HG02610 (cell line): ENCODE results near the gene EP400.

Experiments
- ATAC-seq: cut with Tn5 transposase; IDR thresholded peaks from one replicate; pipeline ENCODE4 v1.9.1; 2021; ENCODE audit warnings: mild to moderate bottlenecking, moderate library complexity; ENCODE audit not compliant: unreplicated experiment

Gene EP400

DNA sequence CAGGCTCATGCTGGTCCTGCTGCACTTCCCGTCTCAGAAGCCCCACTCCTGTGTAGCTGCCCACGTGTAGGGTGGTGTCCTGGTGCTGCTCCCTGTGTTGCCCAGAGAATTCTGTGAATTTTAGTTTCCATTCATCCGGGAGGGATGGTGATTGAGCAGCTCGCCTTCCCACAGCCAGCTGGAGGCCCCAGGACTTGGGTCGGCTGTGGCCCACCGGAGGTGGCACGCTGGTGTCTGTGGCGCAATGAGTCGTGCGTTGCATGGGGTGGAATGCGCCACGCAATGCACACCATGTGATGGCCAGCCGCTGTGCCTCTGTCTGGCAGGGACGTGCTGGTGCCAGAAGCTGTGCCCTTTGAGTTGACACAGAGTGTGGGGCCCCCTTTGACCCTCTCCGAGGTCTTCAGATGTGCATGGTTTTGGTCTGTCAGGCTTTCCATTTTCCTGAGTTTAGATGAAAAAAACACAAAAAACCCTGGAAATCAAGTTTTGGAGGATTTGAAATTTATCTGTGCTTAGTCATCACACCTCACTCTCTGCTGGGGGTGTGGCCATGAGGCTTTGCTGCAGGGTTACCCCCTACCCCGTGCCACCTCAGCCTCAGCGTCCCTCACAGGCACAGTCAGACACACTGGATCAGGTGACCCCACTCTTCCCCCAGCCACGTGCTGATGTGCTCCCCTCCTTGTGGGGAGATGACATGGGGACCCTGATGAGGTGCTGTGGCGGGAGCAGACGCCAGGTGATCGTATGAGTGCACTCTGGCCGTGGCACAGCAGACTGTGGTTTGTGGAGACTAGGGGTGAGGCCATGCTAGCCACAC lies 64.6 kb downstream of the EP400 start:
- ATAC-seq = no peak

DNA sequence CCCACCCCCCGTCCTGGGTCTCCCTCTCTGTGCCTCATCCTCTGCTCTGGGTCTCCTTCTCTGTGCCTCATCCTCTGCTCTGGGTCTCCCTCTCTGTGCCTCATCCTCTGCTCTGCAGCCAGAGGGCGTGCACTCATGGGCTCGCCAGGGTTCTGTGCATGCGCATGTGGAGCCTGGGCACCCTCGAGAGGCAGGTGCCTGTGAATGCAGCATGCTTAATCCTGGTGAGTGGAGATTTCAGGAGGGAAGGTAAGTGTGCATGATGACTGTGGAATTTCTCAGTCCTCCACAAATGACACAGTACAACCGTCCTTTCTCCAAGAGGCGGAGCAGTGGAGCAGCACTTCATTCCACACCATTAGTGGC lies 65.2 kb downstream of the EP400 start:
- ATAC-seq = no peak

DNA sequence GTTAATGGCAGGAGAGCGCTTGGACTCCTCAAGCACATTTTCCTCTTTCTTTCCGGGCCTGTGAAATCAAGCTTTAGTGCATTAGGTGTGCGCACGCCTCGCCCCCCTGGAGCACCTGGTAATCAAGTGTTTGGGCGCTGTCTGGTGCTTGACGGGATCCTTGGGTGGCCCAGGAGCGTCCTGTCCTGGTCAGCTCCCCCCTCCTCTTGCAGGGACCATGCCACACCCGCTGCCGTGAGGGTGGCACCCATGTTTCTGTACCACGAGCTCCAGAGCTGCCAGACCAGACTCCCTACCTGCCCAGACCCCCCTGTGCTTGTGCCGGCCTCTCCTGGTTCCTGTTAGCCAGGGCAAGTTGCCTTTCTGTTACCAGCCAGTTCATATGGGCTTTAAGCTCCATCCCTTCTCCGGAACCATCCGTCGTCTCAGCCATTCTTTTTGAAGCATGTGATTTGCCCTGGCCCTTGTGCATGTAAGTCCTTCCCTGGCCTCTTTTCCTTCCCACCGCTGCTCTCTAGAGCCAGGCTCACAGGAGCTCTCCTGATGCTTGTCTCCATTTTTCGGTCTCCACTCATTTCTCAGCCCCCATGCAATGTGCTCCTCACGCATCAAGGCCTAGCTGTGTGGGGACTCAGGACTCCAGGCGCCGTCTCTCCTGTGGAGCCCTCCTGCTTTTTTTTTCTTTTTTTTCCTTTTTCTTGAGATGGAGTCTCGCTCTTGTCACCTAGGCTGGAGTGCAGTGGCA lies 66.1 kb downstream of the EP400 start:
- no peak for ATAC-seq

DNA sequence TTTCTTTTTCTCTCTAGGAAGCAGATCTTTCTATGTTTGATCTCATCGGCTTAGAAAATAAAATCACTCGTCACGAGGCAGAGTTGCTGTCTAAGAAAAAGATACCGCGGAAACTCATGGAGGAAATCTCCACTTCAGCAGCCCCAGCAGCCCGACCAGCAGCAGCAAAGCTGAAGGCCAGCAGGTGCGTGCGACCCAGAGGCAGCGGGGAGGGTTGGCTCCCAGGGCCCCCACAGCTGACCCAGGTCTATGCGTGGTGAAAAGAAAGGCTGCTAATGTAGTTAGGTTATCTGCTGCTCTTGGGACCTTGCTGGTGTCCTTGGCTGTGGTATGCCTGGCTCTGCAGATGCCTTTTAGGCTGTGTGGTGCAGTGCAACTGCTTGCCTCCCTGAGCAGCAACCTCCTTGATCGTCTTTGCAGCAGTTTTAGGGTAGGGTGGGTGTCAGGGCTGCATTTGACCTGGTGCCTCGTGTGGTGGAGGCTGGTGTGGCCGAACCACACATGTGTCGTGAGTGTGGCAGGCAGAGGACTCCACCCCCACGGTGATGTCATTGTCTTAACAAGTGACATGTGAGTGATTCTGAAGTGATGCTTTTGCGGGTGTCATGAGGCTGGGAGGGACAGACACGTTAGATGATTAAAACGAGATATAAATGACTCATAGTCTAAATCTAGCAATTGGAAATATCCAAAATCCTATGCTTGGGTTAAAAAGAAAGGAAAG lies 68.6 kb downstream of the EP400 start:
- ATAC-seq = no peak

DNA sequence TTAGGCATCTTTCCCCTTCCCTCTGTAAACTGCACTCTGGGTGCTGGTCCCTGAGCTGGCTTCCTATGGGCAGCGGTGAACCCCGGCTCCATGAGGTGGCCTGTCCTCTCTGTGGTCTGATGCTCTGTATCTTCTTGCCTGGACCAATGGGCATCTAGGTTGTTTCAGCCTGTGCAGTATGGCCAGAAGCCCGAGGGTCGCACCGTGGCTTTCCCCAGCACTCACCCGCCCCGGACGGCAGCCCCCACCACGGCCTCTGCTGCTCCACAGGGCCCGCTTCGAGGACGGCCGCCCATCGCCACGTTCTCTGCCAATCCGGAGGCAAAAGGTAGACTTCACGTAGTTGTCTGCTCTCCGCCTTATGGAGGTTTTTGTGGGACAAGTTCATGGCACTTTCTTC lies 70.1 kb downstream of the EP400 start:
- no peak for ATAC-seq

DNA sequence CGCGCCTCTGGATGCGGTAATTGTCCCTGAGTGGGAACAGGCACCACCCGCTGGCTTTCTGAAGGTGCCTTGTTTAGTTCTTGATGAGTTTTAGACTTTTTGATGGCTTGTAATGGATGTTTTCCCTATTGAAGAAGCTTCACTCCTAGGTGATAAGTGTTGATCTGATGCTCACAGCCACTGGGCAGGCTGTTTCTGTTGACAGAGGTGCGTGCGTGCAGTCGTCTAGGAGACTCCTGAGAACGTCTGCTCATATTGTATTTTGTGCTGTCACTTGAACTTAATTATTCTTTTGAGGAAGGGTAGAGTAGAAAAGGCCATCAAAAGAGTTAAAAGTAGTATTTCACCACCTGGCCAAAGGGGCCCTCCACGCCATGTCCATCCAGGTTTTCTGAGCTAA lies 70.5 kb downstream of the EP400 start:
- ATAC-seq = no peak

DNA sequence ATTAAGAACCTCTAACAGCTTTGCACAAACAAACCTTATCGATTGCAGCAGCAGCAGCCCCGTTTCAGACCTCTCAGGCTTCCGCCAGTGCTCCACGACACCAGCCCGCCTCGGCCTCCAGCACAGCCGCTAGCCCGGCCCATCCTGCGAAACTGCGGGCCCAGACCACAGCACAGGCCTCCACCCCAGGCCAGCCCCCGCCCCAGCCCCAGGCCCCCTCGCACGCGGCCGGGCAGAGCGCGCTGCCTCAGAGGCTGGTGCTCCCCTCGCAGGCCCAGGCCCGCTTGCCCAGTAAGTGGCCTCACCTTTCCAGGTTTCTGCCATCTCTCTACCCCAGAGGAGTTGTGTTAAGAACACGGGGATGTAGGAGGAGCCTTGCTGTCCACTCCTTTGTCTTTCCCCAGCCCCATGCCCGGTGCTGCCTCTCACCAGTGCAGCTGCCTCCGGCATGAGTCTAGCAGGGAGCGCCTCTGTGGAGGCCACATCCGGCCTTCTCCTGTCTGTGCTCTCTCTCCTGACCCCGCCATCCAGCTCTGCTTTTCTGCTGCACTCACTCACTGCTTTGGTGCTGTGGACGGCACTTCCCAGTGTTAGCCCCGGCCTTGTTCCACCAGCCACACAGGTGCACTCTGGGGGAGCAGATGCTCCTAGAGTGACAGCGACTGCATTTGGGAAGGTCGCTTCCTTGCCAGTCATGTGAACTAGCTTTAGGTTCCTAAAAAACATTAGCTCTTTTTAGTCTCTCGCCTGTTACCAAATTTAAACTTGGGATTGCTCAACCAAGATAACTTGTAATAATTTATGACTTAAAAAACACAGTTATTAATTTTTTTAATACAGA lies 71.5 kb downstream of the EP400 start:
- ATAC-seq = no peak

DNA sequence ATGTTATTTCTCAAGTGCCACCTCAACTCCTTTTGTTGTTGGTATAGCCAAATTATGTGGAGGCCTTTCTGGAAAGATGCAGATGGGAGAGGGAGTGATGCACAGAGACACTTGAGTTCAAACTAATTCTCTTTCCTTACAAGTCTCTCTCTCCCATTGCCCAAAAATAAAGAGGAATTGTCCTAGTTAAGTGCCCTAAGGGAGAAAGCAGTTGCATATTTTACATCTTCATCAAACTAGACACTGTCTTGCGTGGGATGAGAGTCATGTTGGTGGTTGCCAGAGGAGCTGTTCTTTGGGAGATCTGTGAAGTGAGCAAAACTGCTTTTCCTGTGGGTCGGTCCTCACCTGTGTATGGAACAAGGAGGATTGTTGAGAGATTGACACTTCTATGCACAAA lies 72.2 kb downstream of the EP400 start:
- ATAC-seq = no peak

DNA sequence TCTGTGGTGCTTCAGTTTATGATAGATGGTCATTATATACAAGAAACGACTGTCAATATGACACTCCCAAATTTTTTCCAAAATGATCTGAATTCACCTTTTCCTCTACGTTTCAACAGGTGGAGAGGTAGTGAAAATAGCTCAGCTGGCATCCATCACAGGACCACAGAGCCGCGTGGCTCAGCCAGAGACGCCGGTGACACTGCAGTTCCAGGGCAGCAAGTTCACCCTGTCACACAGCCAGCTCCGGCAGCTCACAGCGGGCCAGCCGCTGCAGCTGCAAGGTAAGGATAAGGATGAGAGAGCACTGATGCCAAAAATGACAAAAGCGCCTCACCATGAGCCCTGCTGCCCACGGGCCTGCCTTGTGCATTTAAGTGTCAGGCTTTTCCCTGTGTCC lies 73.9 kb downstream of the EP400 start:
- no peak for ATAC-seq

DNA sequence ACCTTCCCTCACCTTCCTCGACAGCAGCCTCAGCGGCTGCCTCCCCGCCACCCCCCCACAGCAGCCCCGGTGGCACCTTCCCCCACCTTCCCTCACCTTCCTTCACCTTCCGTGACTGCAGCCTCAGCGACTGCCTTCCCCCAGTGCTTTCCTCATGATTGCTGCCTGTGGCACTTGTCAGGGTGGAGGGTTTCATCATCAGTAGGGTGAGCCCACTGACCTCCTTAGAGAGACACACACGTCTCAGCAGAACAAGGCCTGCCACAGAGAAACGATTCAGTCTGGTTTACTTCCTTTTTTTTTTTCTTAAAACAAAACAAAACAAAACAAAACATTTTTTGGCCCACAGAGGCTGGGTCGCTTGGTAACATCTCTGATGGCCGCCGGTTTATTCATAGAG lies 75.0 kb downstream of the EP400 start:
- no peak for ATAC-seq

DNA sequence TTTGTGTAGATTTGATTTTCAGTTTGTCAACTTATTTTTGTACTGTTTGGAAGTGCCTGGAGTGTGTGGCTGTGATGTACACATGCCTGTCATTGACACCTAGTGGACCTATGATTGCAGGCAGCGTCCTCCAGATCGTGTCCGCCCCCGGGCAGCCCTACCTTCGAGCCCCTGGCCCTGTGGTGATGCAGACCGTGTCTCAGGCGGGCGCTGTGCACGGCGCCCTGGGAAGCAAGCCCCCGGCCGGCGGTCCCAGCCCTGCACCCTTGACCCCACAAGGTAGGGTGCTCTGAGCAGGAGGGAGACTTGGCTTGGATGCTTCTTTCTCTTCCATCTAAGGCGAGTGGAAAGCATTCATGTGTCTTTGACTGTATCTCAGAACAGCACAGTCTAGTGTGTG lies 75.8 kb downstream of the EP400 start:
- no peak for ATAC-seq

DNA sequence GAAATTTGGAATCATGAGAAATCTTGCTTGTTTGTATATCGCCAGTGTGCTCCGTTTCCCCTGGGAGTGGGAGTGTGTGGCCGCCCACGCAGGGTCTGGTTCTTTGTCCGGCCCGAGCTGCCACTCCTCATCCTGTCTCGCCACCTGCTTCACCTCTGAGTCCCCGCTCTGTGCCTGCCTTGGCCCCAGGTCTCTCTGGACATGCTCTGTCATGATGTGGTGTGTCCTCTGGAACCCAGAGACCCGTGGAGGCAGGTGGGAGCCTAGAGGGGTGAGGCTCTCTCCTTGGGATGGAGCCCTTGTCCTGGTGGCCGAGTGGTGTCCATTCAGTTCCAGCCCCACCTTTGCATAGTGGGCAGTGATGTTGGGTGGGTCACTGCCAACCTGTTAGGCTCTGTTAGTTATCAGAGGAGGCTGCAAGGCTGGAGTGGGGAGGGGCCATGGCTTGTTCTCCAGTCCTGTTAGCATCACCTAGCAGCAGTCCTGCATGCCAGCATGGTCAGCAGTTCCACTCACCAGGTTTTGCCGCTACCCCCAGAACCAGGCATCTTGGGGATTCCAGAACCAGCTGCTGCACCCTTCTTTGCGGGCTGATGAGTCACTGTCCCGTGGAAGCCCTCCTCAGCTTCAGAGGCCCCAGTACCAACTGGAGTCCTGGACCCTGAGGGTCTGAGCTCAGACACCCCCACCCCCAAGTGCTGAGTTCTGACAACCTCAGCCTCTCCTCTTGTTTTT lies 76.5 kb downstream of the EP400 start:
- ATAC-seq = no peak

DNA sequence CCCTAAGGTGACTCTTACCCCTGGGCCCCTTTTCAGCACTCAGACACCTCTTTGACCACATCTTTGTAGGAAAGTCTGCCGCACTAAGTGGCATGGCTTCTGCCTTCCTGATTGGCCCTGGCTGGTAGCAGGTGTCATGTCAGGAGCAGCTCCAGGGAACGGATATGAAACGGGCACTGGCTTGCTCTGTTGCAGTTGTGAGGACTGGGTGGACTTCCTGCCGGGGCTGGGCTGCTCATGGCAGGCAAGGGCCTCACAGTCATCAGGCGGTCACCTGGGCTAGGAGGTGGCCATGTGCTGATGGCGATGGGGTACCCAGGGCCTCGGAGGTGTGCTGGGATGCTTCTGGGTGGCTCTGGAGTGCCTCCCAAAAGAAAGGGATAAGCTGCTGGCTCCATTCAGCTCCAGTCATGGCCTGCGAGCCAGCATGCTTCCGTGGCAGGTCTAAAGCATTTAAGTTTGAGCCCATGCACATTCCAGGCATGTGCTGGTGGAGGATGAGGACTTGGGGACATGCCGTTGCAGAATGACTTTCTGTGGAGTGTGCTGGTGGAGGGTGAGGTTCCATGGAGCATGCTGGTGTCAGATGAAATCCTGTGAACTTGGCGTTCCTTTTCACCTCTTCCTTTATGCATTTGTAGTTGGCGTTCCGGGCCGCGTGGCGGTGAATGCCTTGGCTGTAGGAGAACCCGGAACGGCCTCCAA lies 77.2 kb downstream of the EP400 start:
- ATAC-seq = no peak

DNA sequence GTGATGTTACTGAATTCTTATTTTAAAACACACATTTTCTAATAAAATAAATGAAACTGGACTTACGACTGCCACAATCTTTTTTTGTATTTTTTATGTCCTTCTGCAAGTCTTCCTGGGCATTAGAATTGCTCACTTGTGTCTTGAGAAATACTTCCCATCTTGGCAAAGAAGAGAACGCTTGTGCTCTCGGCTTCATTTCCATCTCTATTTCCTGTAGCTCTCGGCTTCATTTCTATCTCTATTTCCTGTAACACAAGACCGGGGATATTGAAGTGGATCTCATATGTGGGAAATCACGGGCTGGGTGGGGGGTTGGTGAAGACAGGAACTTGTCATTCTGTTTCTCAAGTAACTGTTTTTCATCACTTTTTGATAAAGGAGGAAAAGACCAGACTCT lies 77.9 kb downstream of the EP400 start:
- ATAC-seq = no peak

DNA sequence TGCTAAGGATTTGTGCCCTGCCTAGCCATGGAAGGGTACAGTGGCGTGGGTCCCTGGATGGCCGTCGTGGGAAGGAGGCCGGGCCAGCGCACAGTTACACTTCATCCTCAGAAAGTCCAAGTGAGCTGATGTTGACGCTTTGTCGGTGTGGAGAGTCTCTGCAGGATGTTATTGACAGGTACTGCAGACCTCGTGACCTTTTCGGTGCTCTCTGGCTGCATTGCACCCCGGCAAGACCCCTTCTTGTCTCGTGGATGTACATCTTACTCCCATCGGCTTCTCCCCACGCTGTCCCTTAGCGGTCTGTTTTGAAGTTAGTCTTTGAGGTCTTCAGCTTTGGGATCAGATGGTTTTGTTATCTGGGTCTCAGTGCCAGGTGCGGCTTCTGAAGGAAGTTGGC lies 78.4 kb downstream of the EP400 start:
- no peak for ATAC-seq

DNA sequence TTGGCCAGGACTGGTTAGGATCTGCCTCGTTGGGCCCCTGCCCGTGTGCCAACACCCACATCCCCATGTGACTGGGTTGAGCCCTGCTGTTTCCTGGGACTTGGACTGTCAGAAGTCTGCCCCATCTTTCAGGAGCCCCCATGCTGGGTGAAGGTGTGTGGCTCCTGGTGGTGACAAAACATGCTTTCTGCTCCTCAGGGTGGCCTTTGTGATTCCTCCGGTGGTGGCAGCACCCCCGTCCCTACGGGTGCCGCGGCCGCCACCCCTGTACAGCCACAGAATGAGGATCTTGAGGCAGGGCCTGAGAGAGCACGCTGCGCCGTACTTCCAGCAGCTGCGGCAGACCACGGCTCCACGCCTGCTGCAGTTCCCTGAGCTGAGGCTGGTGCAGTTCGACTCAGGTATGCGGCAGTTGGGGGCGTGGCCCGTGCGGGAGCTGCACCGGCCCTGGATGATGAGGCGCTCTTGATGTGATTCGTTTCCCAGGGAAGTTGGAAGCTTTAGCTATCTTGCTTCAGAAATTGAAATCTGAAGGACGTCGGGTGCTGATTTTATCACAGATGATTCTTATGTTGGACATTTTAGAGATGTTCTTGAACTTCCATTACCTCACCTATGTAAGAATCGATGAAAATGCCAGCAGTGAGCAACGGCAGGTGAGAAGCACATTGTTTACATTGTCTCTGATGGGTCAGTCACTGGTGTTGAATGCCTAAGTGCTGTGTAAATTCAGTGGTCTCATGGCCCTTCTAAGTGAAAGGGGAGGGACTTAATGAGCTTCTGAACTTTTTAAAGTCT lies 80.0 kb downstream of the EP400 start:
- ATAC-seq = no peak

DNA sequence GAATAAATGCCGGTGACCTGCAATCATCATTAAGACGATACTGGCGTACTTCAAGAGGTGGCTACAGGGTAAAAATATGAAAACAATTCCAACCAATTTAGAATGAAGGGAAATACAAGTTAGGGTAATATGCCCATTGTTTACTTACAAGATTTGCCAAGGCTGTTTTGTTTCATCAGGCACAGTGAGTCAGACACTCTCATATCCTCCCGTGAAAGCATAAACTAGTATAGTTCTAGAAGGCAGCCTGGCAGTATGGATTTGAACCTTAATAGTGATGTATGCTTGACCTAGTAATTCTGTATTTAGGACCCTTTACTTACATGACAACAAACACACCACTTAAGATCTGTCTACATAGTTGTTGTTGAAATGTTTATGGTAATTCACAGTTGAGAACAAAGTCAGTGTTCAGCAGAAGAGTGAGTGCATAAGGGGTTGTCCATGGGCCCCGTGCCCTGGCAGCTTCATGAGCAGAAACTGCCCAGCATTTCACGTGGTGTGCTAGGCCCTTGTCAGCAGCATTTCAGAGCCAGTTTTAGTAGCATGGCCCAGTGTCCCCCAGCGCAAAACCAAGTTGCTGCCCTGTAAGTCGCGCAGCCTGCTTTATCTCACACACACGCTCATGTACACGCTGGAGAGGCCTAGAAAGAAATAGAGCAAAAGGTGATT lies 80.8 kb downstream of the EP400 start:
- no peak for ATAC-seq

DNA sequence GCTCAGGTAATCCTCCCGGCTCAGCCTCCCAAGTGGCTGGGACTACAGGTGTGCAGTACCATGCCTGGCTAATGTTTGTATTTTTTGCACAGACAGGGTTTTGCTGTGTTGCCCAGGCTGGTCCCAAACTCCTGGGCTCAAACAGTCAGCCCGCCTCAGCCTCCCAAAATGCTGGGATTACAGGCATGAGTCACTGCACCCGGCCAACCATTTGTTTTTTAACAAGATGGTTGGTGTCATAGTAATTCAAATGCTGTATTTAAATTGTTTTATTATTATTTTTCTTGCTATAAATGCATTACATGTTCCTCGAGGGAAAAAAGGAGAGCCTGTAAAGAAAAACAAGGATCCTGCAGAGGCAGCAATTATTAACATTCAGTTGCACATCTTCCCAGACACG lies 83.9 kb downstream of the EP400 start:
- no peak for ATAC-seq
